NCI-H2196 treated with DMSO at 0.1 percent for 48 hours (cell line): Measurements from ENCODE around the gene UPF1.

ENCODE experiments used
- DNase-seq: peaks from one replicate; lab custom pipeline; 2025; ENCODE audit not compliant: unreplicated experiment; lab: John Stamatoyannopoulos, UW

UPF1 gene

DNA sequence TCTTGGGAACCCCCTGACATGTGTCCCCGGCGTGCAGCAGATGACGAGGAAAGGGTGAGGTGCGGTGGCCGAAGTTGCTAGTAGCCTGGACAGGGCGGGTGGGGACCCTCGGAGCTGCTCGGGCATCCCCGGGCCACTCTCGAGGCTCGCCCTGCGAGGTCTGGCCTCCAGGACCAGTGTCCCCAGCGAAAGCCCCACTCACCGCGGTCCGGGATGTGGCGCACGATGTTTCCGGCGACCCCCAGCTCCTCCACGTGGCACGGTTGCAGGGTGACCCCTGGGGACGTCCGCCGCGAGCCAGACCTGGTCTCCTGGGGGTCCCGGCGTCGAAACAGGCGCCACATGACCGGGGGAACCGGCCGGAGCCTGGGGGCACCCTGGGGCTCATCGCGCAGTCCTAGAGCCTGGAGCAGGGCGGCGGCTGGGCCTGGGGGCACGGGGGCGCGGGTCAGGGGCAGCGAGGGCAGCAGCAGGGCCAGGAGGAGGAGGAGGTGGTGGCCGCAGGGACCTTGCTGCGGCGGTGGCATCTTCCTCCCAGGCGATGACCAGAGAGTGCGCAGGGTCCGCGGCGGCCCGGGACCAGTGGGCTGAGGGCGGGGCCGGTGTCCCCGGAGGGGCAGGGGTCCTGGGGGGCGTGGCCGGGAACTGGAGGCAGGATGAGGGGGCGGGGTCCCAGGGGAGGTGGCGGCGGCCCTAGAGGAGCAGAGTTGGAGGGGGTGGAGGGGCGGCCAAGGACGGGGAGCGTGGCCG lies 38.2 kb downstream of the UPF1 start:
- no peak for DNase-seq

DNA sequence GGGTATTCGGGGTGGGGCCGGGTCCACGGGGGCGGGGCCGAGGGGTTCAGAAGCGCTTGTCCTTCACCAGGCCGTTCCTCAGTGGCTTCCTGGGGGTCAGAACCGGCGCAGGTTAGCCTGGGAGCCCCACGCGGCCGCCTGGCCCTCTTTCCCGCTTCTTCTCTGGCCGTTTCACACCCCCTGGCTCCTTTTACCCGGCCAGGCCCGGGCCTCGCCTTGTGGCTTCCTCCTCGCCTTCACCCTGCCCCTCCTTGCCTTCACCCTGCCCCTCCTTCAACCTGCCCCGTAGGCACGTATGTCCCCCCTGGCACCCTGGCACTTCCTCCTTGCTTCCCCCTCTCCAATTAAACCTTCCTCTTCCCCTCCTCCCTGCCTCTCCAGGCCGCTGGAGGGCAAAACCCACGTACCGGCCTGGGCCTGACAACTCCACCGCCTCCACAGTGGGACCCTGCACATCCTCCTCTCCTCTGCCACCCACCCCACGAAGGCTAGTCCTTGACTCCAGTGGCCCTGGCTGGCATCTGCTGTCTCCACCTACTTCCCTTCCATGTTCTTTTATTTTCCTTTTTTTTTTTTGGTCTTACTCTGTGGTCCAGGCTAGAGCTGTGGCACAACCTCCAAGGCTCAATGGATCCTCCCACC lies 38.9 kb downstream of the UPF1 start:
- DNase-seq, result no peak

DNA sequence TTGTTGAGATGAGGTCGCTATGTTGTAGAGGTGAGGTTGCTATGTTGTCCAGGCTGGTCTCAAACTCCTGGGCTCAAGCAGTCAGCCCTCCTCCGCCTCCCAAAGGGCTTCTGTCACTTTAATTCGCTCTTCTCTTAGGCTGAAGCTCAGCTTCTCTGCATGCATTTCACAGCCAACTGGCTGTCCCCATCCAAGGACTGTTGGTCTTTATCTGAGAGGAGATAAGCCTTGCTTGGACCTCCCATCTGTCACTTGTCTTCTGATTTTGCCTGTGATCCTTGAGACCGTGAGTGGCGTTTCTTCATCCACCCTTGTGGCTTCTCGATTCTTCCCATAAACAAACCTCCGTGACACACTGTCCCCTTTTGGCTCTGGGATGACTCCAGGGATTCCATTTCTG lies 39.8 kb downstream of the UPF1 start:
- no peak for DNase-seq

DNA sequence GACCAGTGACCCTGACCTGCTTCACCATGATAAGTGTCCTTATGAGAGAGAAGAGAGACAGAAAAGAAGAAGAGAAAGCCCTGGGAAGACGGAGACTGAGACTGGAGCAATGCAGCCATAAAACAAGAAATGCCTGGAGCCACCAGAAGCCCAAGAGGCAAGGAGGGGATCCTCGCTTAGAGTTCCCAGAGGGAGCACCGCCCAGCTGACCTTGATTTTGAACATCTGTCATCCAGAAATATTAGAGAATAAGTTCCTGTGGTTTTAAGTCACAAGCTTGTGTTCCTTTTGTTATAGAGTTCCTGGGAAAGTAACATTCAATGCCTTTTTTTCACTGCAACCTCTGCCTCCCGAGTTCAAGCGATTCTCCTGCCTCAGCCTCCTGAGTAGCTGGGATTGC lies 44.0 kb downstream of the UPF1 start:
- no peak for DNase-seq

DNA sequence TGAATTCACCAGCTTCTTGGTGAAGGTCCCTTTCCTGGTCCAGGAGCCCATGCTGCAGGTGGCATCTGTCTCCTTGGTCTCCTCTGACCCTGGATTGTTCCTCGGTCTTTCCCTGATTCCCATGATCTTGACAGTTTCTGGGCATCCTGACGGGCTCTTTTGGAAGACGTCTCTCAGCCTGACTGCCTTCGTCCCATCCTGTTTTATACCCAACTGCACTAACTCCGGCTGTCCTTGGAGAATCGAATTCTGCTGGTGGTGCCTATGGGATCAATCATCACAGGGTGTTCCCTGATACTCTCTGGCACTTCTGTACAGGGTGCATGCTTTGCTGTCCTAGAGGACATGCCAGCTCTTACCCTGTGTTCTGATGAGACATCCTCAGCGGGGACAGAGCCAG lies 45.1 kb downstream of the UPF1 start:
- no peak for DNase-seq

DNA sequence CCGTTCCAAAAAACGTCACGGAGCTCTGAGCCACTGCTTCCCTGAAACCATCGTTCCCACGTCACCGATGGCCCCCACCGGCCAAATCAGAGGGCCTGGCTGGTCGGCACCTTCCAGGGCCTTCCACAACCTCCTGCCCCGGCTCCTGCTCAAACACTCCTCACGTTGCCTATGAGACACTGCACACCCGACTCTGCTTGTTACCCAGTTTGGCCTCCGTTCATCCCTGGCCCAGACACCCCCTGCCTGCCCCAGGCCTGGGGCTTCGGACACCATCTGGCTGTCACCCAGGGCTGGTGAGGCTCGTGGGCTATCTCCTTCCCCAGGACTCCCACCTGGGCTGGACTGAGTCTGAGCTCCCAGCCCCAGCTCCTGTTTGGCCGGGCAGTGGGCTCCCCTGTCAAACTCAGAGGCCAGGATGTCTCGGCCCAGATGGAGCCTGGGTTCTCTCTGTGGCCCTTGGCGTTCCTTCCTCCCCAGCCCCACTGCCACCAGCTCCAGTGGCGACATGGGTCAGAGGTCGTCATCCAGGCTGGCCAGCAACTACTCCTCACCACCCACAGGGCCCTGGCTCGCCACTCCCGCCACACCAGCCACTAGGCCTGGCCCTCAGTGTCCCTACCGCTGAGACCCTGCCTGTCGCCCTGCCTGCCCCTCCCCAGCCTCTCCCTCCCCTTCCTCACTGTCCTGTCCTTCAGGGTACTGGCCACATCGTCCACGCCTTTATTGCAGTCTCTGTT lies 46.5 kb downstream of the UPF1 start:
- no peak for DNase-seq

DNA sequence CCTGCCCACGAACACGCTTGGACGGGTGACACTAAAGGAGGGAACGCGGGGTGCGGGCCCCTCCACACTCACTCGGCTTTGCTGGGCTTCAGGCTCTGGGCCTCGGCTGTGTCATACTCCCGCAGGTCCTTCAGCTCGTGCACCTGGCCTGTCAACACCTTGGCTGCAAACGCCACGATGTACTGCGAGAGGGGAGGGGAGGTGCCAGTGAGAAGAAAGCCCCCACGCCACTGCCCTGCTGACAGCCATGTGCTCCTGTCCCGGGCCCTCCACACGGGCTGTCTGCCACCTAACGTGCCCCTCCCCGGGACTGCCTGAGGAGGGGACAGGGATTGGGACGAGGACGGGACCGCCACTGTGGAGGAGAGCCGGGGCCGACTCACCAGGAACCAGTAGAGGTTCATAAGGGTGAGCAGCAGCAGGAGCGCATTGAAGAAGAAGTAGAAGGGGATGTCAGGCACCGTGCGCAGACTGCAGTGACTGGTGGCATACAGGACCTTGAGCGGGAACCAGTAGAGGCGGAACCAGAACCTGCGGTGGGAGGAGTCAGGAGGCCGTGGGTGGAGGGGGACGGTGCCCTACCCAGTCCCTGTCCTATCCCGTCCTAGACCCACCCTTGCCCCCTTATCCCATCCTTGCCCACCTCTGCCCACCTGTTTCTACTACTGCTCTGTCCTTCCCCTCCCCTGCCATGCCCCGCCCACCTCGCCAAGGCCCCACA lies 47.3 kb downstream of the UPF1 start:
- no peak for DNase-seq

DNA sequence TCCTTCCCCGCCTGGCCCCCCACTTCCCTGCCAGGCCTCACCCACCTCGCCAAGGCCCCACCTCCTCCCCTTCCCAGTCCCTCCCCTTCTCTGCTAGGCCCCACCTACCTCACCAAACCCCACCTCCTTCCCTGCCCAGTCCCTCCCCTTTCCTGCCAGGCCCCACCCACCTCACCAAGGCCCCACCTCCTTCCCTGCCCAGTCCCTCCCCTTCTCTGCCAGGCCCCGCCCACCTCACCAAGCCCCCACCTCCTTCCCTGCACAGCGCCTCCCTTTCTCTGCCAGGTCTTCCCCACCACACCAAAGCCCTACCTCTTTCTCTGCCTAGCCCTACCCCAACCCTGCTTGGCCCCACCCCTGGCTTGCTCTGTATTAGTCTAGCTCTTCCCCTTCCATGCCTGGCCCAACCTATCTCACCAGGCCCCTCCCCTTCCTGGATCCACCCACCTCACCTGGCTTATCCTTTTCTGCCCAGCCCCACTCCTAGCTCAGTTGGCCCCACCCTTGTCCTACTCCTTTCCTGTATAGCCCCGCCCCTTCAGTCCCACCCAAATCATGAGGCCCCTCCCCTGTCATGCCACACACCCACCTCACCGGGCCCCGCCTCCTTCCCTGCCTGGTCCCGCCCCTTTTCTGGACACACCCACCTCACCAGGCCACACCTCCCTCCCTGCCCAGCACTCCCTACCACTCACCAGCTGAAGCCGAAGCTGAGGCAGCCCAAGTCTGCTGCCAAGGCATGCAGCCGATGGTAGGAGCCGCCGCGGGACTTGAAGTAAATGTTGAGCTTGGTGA lies 48.0 kb downstream of the UPF1 start:
- peak; percentile 26 for DNase-seq

DNA sequence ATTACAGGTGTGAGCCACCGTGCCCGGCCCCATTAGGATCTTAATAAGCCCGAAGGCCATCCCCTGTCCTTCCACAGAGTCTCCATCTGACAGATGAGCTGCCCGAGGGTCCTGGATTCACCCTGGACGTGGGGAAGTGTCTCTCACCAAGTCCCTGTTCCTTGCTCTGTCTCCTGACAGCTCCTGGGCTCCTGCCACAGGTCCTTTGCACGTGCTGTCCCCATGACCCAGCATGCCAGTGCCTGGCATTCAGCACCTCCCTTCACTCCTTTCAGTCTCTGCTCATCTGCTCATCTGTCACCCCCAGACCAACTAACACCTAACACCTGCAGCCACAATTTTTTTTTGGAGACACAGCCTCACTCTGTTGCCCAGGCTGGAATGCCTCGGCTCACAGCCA lies 49.7 kb downstream of the UPF1 start:
- DNase-seq, result no peak

DNA sequence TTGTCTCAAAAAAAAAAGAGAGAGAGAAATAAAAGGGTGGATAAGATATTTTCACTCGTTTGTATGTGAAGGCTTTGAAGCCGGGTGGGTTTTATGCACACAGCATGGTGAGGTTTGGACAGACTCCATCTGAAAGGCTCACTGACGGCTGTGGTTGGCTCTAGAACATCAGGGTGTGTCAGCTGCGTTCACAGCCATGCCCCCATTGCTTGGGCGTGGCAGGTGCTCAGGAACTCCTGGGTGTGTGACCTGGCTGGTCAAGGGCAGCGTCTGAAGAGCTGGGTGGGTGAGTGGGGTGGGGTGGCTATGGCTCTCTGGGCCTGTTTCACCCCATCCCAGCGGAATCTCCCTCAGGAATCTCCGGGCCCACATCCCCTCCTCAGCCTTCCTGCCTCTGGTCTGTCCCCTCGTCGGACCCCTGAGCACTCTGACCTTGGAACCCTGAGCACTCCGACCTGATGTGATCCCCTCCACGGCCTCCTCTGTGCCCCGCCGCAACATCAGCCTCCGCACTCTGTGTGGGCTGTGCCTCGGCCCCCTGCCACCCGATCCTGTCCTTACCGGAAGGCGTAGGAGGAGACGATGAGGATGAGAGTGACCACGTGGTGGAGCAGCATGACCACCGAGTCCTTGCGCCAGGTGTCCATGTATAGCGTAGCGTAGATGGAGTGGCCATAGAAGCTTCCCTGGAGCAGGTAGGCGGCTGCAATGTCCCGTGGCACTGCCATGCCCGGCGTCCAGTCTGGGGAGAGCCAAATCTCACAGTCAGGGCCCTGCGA lies 52.0 kb downstream of the UPF1 start:
- DNase-seq, result no peak

DNA sequence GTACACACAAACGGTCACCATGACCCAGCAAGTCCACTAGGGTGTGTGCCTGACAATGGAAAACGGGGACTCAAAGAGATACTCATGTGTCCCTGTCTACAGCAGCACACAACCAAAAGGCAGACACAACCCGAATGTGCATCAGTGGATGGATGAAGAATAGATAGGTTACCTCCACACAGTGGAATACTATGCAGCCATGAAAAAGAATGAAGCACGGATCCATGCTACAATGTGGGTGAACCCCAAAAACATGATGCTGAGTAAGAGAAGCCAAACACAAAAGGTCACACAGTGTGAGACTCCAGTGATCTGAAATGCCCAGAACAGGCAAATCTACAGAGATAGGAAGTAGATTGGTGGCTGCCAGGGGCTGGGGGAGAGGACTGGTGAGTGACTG lies 55.2 kb downstream of the UPF1 start:
- no peak for DNase-seq

DNA sequence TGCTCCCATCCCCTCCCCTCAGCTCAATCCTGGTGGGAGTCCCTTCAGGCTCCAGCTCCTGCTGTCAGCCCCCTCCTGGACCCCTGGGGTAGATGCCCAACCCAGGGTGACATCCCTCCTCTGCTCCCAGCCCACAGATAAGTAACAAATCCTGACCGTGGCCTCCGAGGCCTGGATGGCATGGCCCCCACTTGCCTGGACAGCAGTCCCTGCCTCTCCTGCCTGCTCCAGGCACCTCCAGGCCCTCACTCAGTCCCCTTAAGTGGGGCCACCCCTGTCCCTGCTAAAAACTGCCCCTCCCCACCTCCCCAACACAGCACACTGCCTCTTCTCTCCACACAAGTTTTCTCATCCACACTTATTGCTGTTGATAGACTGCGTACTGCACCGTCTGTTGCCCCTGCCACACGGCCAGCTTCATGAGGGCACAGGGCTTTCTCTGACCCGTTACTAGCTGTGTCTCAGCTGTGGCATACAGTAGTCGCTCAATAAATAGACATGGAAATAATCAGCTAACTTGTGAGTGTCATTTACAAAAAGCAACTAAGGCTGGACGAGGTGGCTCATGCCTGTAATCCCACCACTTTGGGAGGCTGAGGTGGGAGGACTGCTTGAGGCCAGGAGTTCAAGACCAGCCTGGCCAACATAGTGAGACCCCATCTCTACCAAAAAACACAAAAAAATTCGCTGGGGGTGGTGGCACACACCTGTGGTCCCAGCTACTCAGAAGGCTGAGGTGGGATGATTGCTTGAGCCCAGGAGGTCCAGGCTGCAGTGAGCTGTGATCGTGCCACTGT lies 58.4 kb downstream of the UPF1 start:
- DNase-seq, result no peak

DNA sequence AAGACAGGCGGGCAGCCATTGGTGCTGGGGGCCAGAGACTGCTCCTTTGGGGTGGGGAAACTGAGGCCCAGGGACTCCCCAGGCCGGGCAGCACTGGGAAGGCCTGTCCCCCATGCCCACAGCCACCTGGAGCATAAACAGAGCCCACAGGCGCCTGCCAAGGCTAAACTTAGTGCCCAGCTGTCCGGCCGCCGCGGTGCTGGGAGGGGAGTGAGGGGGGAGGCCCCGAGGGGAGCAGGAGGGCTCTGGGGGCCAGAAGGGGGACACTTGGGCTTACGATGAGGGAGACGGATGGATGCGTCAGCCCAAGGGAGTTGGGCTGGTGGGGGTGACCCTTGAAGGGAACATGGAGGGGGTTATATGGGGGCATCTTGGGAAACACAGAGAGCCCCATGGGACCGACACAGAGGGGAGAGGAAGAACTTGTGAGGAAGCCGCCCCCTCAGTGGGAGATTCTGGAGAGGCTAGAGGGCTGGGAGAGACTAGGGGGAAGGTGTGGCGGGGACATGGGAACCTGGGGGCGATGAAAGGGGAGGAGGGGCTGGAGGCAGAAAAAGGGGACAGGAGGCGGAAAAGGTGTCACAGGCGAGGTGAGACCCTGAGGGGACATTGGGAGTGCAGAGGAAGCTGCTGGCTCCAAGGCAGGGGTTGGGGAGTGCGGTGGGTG lies 62.0 kb downstream of the UPF1 start:
- no peak for DNase-seq

DNA sequence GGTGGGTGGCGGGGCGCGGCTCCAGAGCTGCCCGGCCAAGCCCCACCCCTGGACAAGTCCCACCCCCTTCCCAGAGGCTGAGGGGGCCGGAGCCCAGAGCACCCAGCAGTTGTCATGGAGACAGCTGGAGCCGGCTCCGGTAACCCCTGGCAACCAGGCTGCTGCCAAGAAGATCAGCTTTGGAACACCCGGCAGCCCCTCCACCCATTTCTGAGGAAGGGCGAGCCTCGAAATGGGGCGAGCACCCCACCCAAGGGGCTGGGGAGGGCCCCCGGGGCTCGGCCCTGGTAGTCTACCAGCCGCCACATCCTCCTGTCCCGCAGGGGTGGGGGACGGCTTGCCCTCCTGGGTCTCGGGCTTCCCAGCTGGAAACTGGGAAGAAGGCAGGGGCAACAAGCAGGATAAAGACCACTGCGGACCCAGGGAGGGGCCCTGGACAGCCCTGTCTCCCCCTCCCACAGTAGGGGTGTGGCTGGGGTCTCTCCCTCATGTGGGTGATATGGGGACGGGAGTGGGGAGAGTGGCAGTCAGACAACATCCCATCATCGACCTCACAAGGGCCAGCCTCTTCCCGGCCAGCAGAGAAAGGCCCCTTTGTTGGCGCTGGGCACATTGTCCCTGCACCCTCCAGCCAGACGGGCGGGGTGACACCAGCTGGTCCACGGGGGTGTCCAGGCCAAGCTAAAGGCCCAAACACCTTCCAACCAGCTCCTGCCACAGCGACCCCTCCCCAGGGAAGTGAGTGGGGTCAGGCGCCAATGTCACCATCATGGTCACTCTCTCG lies 62.7 kb downstream of the UPF1 start:
- DNase-seq, result peak; percentile 51

DNA sequence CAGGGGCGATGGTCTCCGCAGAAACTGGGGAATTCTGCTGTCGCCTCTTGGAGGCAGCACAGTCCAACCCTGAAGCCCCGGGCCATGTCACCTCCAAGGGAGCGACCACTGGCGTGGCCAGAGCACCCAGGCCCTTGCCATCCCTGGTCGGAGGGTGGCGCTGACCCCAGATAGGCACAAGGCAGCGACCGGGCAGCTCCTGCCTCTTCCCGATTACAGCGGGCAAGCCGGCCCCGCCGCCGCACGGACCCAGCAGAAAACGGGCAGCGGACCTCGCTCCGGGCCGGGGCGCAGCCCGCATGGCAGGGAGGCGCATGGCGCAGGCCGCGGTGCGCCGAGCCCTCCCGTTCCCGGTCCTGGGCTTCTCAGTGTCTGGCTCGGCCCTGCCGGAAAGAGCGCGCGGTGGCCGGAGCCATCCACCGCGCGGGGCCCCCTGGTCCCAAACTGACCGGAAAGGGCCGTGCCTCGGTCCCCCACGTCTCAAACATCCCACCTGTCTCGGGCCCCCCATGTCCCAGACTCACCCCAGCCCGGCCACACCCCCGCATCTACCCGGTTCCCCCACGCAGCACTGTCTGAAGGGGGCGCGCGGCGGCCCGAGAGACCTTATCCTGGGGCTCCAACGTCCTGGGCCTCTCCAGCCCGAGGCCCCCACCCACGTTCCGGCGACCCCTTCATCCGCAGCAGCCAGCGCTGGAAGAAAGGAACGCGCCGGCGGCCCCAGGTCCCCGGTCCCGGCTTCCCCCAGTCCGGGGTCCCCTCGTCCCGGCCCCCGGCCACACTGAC lies 63.5 kb downstream of the UPF1 start:
- peak; percentile 42 for DNase-seq

DNA sequence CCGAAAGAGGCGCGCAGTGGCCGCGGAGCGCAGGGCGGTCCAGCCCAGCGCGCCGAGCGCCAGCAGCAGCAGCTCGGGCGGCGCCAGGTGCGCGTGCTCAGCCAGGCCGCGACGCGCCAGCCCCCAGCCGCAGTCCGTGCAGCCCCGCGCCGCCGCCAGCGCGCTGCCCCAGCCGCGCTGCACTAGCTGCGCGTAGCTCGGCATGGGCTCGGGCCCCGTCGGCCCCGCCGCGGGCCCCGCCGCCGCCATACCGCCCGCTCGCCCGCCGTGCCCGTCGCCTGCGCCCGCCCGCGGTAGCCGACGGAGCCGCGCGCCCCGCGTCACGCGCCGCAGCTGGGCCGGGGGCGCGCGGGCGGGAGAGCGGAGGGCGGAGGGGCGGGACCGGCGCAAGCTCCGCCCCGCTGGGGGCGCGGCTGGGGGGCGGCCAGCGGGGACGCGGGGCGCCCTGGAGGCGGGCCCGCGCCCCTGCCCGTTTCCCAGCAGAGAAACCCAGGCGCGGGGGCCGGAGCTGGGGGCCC lies 64.1 kb downstream of the UPF1 start, which contains the start of gene CERS1:
CERS1 (minus strand) TSS at position 335 of the 518 bp plus-strand sequence; CDS start at position 249, 86 bp downstream.
- peak; percentile 21 for DNase-seq

DNA sequence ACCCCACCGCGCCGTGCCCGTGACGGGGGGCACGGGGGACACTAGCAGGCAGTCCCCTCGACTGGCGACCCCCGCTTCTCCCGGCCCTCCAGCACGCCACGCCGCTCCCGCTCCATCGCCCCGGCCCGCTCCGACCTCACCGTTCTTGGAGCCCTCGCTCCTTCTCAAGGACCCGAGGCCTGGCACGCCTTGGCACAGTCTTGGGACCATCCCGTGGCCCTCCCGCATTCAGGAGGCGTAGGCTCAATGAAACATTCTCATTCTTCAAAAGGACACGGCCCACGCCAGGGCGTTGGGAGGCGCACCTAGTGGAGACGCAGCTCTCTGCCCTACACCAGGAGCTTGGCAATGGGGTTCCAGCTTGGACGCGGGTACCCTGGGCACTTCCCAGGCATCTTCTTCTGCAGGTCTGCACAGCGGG lies 64.7 kb downstream of the UPF1 start:
- DNase-seq, result no peak
